Measurements from ENCODE around the gene PLAC9.

PLAC9 gene

DNA sequence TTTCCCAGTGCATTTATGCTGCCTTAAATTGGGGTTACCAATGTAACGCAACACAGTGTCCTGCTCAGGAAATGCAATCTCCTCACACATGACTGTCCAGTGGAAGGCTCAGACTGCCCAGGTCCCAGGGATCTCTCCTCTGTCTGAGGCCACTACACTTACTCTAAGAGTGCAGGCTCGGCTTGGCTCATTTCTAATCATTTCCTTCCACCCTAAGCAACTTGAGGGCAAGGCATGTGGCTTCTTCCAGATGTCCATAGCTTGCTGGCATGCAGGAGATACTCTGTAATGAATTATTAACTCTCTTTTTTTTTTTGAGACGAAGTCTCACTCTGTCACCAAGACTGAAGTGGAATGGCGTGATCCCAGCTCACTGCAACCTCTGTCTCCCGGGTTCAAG is 23.7 kb downstream of the PLAC9 start:
- Histone ChIP-seq H3K4me3 (ENCODE audit: low read depth, low read length) (no peak overlapping the region), H3K36me3 (ENCODE audit: control insufficient read depth in 2 of 2, insufficient read depth in 1 of 2, low read length in 2 of 2) (peaks cover 4 to 90% of the 10 kb centered on the region in 2 experiments), H3K9me3 (ENCODE audit: control insufficient read depth, insufficient read depth, low read depth, low read length) (no peaks in the 10 kb centered on the region), H3K4me1 (ENCODE audit: control insufficient read depth, insufficient read depth, low read length) (peaks cover 8% of the 10 kb centered on the region), H3K27ac (ENCODE audit: extremely low read depth, low read depth, low read length) (no peak overlapping the region)
- POLR2A ChIA-PET = no interaction called here
- CTCF ChIA-PET = interaction anchor here (0.6 to 1.4 kb wide), 4 partner anchors 48 to 844 kb away, joined by 3 read pairs; no protein-coding TSS in a partner anchor
- TF ChIP-seq ZNF280D (tag by site-specific recombination; IDR thresholded peaks at IDR 0.05) (no peak), ZNF529 (tag by site-specific recombination; IDR thresholded peaks at IDR 0.05; ENCODE audit: insufficient replicate concordance) (no peak), ZNF416 (tag by site-specific recombination; IDR thresholded peaks at IDR 0.05) (no peak), YY2 (tag by site-specific recombination; IDR thresholded peaks at IDR 0.05) (no peak)

DNA sequence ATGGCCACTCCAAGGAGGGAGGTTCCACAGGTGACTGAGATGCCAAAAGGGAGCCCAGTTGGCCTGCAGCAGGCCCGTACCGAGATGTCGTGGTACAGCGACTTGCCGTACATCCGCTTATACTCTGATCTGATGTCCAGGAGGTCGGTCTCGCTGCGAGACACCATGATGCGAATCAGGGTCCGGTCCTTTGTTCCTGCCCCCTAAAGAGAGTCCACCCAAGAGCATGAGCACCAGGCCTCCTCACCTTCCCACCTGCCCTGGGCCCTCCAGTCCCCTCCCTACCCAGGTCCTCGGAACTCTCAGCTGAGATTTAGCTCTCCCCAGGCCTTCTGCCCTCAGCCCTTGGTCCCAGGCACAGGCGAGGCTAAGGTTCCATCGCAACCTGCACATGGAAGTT is 25.0 kb downstream of the PLAC9 start:
- ChIA-PET POLR2A (no interaction called here), CTCF (interaction anchor here (0.6 to 1.5 kb wide), 2 partner anchors 15 to 103 kb away, joined by 3 read pairs; no protein-coding TSS in a partner anchor)
- TF ChIP-seq ZNF548 (tag by site-specific recombination; IDR thresholded peaks at IDR 0.05) = no peak
- TF ChIP-seq ZNF354C (tag by site-specific recombination; IDR thresholded peaks at IDR 0.05; ENCODE audit: borderline replicate concordance, low read depth) = no peak
- TF ChIP-seq ZNF501 (tag by site-specific recombination; IDR thresholded peaks at IDR 0.05) = no peak
- no peak for TF ChIP-seq ZNF426 (tag by site-specific recombination; IDR thresholded peaks at IDR 0.05)
- no peak for TF ChIP-seq ZNF747 (tag by site-specific recombination; IDR thresholded peaks at IDR 0.05)
- TF ChIP-seq ZNF530 (tag by site-specific recombination; IDR thresholded peaks at IDR 0.05; ENCODE audit: low read depth) = no peak
- no peak for TF ChIP-seq ZNF239 (tag by site-specific recombination; IDR thresholded peaks at IDR 0.05)
- no peak for TF ChIP-seq YY2 (tag by site-specific recombination; IDR thresholded peaks at IDR 0.05)
- TF ChIP-seq SALL2 (tag by site-specific recombination; IDR thresholded peaks at IDR 0.05; ENCODE audit: borderline replicate concordance) = no peak
- no peak for TF ChIP-seq ZNF10 (tag by site-specific recombination; IDR thresholded peaks at IDR 0.05)
- TF ChIP-seq ZNF24 (tag by site-specific recombination; IDR thresholded peaks at IDR 0.05) = no peak
- no peak for TF ChIP-seq ZIC2 (tag by site-specific recombination; IDR thresholded peaks at IDR 0.05)
- no peak for TF ChIP-seq ZSCAN18 (tag by site-specific recombination; IDR thresholded peaks at IDR 0.05)
- no peak for TF ChIP-seq REST (tag by site-specific recombination; IDR thresholded peaks at IDR 0.05)
- TF ChIP-seq ZNF366 (tag by site-specific recombination; conservative IDR thresholded peaks at IDR 0.05) = no peak
- Histone ChIP-seq H3K9me3 (ENCODE audit: control insufficient read depth, insufficient read depth, low read depth, low read length) (no peaks in the 10 kb centered on the region), H3K36me3 (ENCODE audit: control insufficient read depth in 2 of 2, insufficient read depth in 1 of 2, low read length in 2 of 2) (peaks cover 4 to 93% of the 10 kb centered on the region in 2 experiments), H3K27ac (ENCODE audit: extremely low read depth, low read depth, low read length) (no peak overlapping the region), H3K4me3 (ENCODE audit: low read depth, low read length) (no peak overlapping the region), H3K4me1 (ENCODE audit: control insufficient read depth, insufficient read depth, low read length) (peaks cover 8% of the 10 kb centered on the region)

Data from HEK293 (cell line).